HepG2 (cell line): ENCODE measurements around the gene HYAL2. TPM values are rescaled to one million over a fixed set of nuclear protein-coding genes. Genes with fewer than 3 reads are reported as not detected.
A peak's percentile ranks its signal among the peaks of the same experiment; 100 is the strongest.

Experiments
- ATAC-seq: fragments of 200-7000 bp; cut with Tn5 transposase; 3 replicates; pipeline ENCODE4 v1.9.1; 2020; ENCODE audit warnings: mild to moderate bottlenecking, moderate library complexity
- BruUV-seq: library from RNA; stranded (reverse); fragments of 400-500 nt; replicated peaks from 2 replicates; lab custom pipeline; 2021; lab: Mats Ljungman, UMichigan
- CTCF ChIA-PET: fragments of 300-600 bp; formaldehyde crosslinking; extraction: SDS; loops from one replicate; lab custom pipeline; 2021; ENCODE audit warnings: low total read pairs, inconsistent platforms, low intra/inter-chr PET ratio; lab: Yijun Ruan, JAX
- POLR2A ChIA-PET: fragments of 350-600 bp; sonication (Branson Sonifier 250); formaldehyde crosslinking; loops from one replicate; lab custom pipeline; 2020; ENCODE audit warnings: antibody characterized with exemption, inconsistent platforms; lab: Yijun Ruan, JAX
- DNase-seq: peaks from one replicate; pipeline ENCODE4 v3.0.0-alpha.2; 2015; ENCODE audit warnings: low spot score
- FAIRE-seq: peaks from 3 replicates; lab custom pipeline; 2011; peaks lifted over from hg19 to GRCh38; lab: Jason Lieb, UNC
- H2AFZ ChIP-seq: one replicate; pipeline ENCODE4 v1.6.1; 2011; ENCODE audit warnings: low read length, inconsistent platforms
- H3K27ac ChIP-seq: fragments of 300-600 bp; 3 replicates; pipeline ENCODE4 v1.8.0; 2011; ENCODE audit warnings: mixed run types, mild to moderate bottlenecking, mixed read lengths, low read length, inconsistent platforms; ENCODE audit not compliant: insufficient read depth; ENCODE audit errors: extremely low read length
- H3K27me3 ChIP-seq, 2 experiments: fragments of 200-600 bp in 1 of 2; 2 replicates in 1 of 2; 3 replicates in 1 of 2; pipeline versions ENCODE4 v1.6.0 to v1.8.0; 2011; ENCODE audit warnings: low read length in 2 of 2, mild to moderate bottlenecking in 2 of 2, moderate library complexity in 2 of 2, inconsistent platforms in 1 of 2; ENCODE audit not compliant: insufficient read depth in 2 of 2, control insufficient read depth in 1 of 2
- H3K36me3 ChIP-seq, 2 experiments: fragments of 200-600 bp in 1 of 2; replicated peaks in 1 of 2; 2 replicates in 1 of 2; 3 replicates in 1 of 2; pipeline versions ENCODE4 v1.5.1 to v1.8.0; 2011; ENCODE audit warnings: low read length in 2 of 2, inconsistent platforms in 1 of 2; ENCODE audit not compliant: insufficient read depth in 2 of 2, control insufficient read depth in 1 of 2
- H3K4me1 ChIP-seq: 2 replicates; pipeline ENCODE4 v1.5.1; 2012; ENCODE audit warnings: low read length, inconsistent platforms; ENCODE audit not compliant: insufficient read depth
- H3K4me2 ChIP-seq: 2 replicates; pipeline ENCODE4 v1.6.0; 2011; ENCODE audit warnings: low read depth, low read length, inconsistent platforms
- H3K4me3 ChIP-seq, 3 experiments: fragments of 200-600 bp in 1 of 3; sonication (generic), shearing (Covaris generic) in 1 of 3; replicated peaks in 1 of 3; 2 replicates each; pipeline ENCODE4 v1.5.1; 2011 to 2016; ENCODE audit warnings: low read length in 3 of 3, inconsistent platforms in 2 of 3, low read depth in 2 of 3, mild to moderate bottlenecking in 2 of 3, control low read depth in 1 of 3, mixed read lengths in 1 of 3; ENCODE audit not compliant: insufficient read depth in 1 of 3
- H3K79me2 ChIP-seq: one replicate; pipeline ENCODE4 v1.6.1; 2011; ENCODE audit warnings: low read length, inconsistent platforms; ENCODE audit not compliant: insufficient read depth
- H3K9ac ChIP-seq: 2 replicates; pipeline ENCODE4 v1.6.0; 2011; ENCODE audit warnings: mild to moderate bottlenecking, low read depth, low read length, inconsistent platforms; ENCODE audit not compliant: insufficient read depth
- H3K9me3 ChIP-seq: 2 replicates; pipeline ENCODE4 v1.5.1; 2012; ENCODE audit warnings: mild to moderate bottlenecking, low read length
- H4K20me1 ChIP-seq: 2 replicates; pipeline ENCODE4 v1.6.0; 2011; ENCODE audit warnings: inconsistent platforms, mild to moderate bottlenecking, low read length, moderate library complexity; ENCODE audit not compliant: insufficient read depth
- CENPT ChIP-seq: sonication (generic); formaldehyde crosslinking; IDR thresholded peaks from 2 replicates; pipeline ENCODE4 v1.8.0; 2022; ENCODE audit warnings: low read depth, mild to moderate bottlenecking, moderate library complexity, missing genetic modification reagents
- ELF3 ChIP-seq: IDR thresholded peaks from 2 replicates; pipeline ENCODE4 v1.6.1; 2016; ENCODE audit warnings: missing genetic modification reagents, missing compliant biosample characterization
- SMARCC2 ChIP-seq: fragments of 450-650 bp; IDR thresholded peaks from 2 replicates; pipeline ENCODE4 v1.6.1; 2017; ENCODE audit warnings: antibody characterized with exemption, mild to moderate bottlenecking
- ZNF234 ChIP-seq: sonication (generic); formaldehyde crosslinking; conservative IDR thresholded peaks from 2 replicates; pipeline ENCODE4 v1.5.1; 2020; ENCODE audit warnings: mild to moderate bottlenecking, missing genetic modification reagents
- ZNF737 ChIP-seq: sonication (generic); formaldehyde crosslinking; IDR thresholded peaks from 2 replicates; pipeline ENCODE4 v1.5.0; 2020; ENCODE audit warnings: missing genetic modification reagents, mild to moderate bottlenecking, borderline replicate concordance
- ZNF776 ChIP-seq: sonication (generic); formaldehyde crosslinking; IDR thresholded peaks from 2 replicates; pipeline ENCODE4 v1.4.0; 2020; ENCODE audit warnings: mild to moderate bottlenecking, missing genetic modification reagents
- ZNF780A ChIP-seq: sonication (generic); formaldehyde crosslinking; IDR thresholded peaks from 2 replicates; pipeline ENCODE4 v1.8.0; 2022; ENCODE audit warnings: mild to moderate bottlenecking, missing genetic modification reagents, moderate library complexity
- WGBS: methylation state at CpG from one replicate; pipeline ENCODE4 v1.1.6; 2017; ENCODE audit warnings: low lambda C conversion rate; 5-methylcytosine and 5-hydroxymethylcytosine counted together
- in situ Hi-C: cut with HindIII; loops from 2 replicates; pipeline ENCODE4 v1.10.0; 2017; ENCODE audit warnings: low pct_unique_long_range_greater_than_20kb; ENCODE audit not compliant: extremely low pct_ligation_motif_present
- intact Hi-C: fragments of 100-400 bp; cut with micrococcal nuclease; formaldehyde crosslinking; loops from one replicate; pipeline ENCODE4 v1.10.0; 2022; ENCODE audit not compliant: unreplicated experiment
- polyA plus RNA-seq, 8 experiments: library from polyadenylated mRNA; depleted of rRNA in 3 of 8; stranded (reverse) in 7 of 8; unstranded in 1 of 8; fragments of >200 nt; fragmentation: Illumina TruSeq in 4 of 8; extraction: Trizol in 4 of 8; gene quantifications; 2 replicates each; pipeline versions ENCODE4 v1.2.1 to v1.2.3, GENCODE V29; 2011 to 2016; ENCODE audit warnings: low read depth in 4 of 8, missing spikeins in 1 of 8, mixed read lengths in 1 of 8; ENCODE audit not compliant: insufficient read depth in 1 of 8
- total RNA-seq, 5 experiments: library from RNA; depleted of rRNA; stranded (reverse); fragments of >200 nt; fragmentation: Illumina TruSeq; extraction: Trizol; gene quantifications; 2 replicates each; pipeline ENCODE4 v1.2.3, GENCODE V29; 2016; ENCODE audit warnings: low read depth in 1 of 5
- TF ChIP-seq, protein P1 (sequence below): sonication (generic); formaldehyde crosslinking; IDR thresholded peaks from 2 replicates; pipeline ENCODE4 v1.4.0; 2020; ENCODE audit warnings: low read depth, mild to moderate bottlenecking, missing genetic modification reagents
- TF ChIP-seq, protein P2 (sequence below): sonication (generic); formaldehyde crosslinking; IDR thresholded peaks from 2 replicates; pipeline ENCODE4 v1.8.0; 2022; ENCODE audit warnings: mild to moderate bottlenecking, missing genetic modification reagents, borderline replicate concordance

The HYAL2 gene
- total and polyA plus RNA-seq, 2 of the 13 experiments (the other 11 are each of a cell fraction or from before 2014, with no cell fraction given) = 76.2 to 102 TPM

DNA sequence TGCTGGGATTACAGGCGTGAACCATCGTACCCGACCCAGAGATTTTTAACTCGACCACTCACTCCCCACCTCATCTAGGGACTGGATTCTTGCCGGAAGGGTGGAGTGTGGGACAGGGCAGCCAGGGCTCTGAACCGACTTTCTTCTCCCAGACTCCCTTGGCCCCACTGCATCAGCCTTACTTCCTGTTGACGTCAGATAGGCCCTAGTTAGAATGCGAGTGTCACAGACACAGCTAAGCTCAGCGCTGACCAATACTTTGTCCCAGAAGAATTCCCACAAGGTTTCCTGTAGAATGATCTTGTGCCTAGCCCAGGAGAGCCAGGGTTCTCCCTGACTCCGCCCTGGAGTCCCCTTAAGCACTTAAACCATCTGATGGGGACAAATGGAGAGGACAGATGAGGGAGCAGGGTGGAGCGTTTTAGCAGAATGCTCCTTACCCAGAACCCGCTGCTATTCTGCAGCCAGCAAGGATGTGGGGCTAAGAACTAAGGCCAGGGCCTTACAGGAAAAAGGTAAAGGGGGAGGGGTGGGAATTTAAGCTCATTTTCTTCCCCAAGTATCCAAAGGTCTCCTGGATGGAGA lies 11.3 kb upstream of the HYAL2 start:
- no peak for FAIRE-seq
- H4K20me1 ChIP-seq = peaks cover 12% of the 10 kb centered on the region
- H3K27ac ChIP-seq = peak overlapping the region; percentile 8
- H3K27me3 ChIP-seq = peaks cover 0 to 2% of the 10 kb centered on the region in 2 experiments; a peak in 1 of 5 replicates
- DNase-seq = no peak
- no peak overlapping the region for H2AFZ ChIP-seq
- TF ChIP-seq ELF3 (CRISPR knock-in tag) (no peak), ZNF780A (CRISPR knock-in tag) (no peak), ZNF737 (CRISPR knock-in tag) (no peak)
- intact Hi-C loops = no loop called here
- no TSS peak for BruUV-seq
- POLR2A ChIA-PET = interaction anchor here (4.7 kb wide), 1 partner anchor 10 kb away, joined by 58 read pairs; the partner anchor contains the start of gene HYAL2
- no peaks in the 10 kb centered on the region for H3K9me3 ChIP-seq
- CTCF ChIA-PET = no interaction called here
- no peak overlapping the region for H3K4me3 ChIP-seq
- peaks cover 22 to 39% of the 10 kb centered on the region in 2 experiments for H3K36me3 ChIP-seq
- H3K4me1 ChIP-seq = peaks cover 57% of the 10 kb centered on the region
- 92% methylated on average over 8 of the region's 12 CpGs for WGBS
- no peak for ATAC-seq
- H3K79me2 ChIP-seq = peaks cover 46% of the 10 kb centered on the region
- H3K9ac ChIP-seq = peak overlapping the region; percentile 15; the same call in 1 of the 2 replicates
- H3K4me2 ChIP-seq = peak overlapping the region; percentile 97
- in situ Hi-C loops = no loop called here

DNA sequence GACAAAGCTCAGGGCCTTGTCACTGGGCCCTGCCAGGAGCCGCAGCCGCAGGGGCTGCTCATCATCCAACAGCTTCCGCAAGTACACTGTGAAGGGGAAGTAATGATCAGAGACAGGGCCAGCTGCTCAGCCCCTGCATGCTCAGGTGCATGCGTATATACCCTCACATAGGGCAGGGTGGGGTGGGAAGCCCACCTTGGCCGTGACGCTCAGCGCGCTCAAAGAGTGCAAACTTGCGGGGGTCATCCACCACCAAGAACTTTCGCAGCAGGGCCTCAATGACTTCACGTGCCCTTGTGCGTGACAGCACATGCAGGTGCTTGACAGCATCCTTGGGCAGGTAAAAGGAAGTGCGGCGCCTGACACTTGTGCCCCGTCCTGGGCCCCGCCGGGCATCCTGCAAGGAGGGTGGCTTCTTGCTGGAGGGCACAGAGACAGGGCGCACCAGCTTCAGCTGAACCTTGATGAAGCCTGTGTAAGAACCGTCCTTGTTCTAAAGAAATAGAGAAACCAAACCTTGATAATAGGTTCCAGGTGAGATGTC lies 8.9 kb upstream of the HYAL2 start:
- Histone ChIP-seq H3K27me3 (no peaks in the 10 kb centered on the region; a peak in 1 of 5 replicates), H3K4me2 (no peak overlapping the region), H3K27ac (no peak overlapping the region), H3K9ac (no peak overlapping the region), H4K20me1 (peaks cover 12% of the 10 kb centered on the region), H3K79me2 (peaks cover 55% of the 10 kb centered on the region), H2AFZ (no peak overlapping the region), H3K36me3 (peaks cover 22 to 39% of the 10 kb centered on the region in 2 experiments), H3K4me1 (peaks cover 58% of the 10 kb centered on the region), H3K9me3 (no peaks in the 10 kb centered on the region), H3K4me3 (no peak overlapping the region)
- ChIA-PET POLR2A (no interaction called here), CTCF (no interaction called here)
- ATAC-seq (no peak), DNase-seq (no peak), FAIRE-seq (no peak)
- intact Hi-C loops (no loop called here), in situ Hi-C loops (no loop called here)
- TF ChIP-seq SMARCC2 (no peak), ZNF234 (CRISPR knock-in tag) (no peak), CENPT (CRISPR knock-in tag) (no peak), ZNF776 (CRISPR knock-in tag) (no peak)
- TF ChIP-seq, protein P1, sequence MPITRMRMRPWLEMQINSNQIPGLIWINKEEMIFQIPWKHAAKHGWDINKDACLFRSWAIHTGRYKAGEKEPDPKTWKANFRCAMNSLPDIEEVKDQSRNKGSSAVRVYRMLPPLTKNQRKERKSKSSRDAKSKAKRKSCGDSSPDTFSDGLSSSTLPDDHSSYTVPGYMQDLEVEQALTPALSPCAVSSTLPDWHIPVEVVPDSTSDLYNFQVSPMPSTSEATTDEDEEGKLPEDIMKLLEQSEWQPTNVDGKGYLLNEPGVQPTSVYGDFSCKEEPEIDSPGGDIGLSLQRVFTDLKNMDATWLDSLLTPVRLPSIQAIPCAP (CRISPR knock-in tag) = no peak
- TF ChIP-seq, protein P2, sequence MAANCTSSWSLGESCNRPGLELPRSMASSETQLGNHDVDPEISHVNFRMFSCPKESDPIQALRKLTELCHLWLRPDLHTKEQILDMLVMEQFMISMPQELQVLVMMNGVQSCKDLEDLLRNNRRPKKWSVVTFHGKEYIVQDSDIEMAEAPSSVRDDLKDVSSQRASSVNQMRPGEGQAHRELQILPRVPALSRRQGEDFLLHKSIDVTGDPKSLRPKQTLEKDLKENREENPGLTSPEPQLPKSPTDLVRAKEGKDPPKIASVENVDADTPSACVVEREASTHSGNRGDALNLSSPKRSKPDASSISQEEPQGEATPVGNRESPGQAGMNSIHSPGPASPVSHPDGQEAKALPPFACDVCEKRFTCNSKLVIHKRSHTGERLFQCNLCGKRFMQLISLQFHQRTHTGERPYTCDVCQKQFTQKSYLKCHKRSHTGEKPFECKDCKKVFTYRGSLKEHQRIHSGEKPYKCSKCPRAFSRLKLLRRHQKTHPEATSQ (CRISPR knock-in tag) = no peak
- WGBS = 98% methylated on average over 13 of the region's 19 CpGs
- BruUV-seq = no TSS peak
